Stimulated activated CD4-positive, alpha-beta T cell treated with anti-CD3 and anti-CD28 coated beads, Interleukin-15, amount 100 ng/mL, for 48 hours (primary cell): Measurements from ENCODE around the gene APH1B.

Experiments
- DNase-seq, 2 donors: peaks; one replicate each; pipeline ENCODE4 v3.0.0-alpha.2; 2020; ENCODE audit warnings: low read depth in 2 of 2

The APH1B gene

GRCh38 chr15:63252292-63252691, 25.1 kb upstream of the APH1B start:
- DNase-seq = no peak

DNA sequence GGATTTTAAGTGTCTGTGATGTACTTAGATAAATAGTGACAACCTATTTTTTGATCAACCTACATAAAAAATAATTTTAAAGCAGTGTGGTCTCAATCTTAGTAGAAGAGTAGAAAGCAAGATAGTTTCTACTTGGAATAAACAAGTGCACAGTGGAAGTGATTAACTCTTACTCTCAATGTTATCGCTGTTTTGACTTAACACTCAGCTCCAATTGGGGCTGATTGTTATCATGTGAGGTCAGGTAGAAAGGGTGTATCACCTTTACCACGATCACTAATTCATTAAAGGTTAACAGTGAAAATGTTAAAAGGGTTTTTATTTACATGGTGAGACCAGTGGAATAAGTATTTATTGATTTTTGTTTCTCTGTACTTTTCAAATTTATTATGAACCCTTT, 22.4 kb upstream of the APH1B start:
- DNase-seq = no peak

DNA sequence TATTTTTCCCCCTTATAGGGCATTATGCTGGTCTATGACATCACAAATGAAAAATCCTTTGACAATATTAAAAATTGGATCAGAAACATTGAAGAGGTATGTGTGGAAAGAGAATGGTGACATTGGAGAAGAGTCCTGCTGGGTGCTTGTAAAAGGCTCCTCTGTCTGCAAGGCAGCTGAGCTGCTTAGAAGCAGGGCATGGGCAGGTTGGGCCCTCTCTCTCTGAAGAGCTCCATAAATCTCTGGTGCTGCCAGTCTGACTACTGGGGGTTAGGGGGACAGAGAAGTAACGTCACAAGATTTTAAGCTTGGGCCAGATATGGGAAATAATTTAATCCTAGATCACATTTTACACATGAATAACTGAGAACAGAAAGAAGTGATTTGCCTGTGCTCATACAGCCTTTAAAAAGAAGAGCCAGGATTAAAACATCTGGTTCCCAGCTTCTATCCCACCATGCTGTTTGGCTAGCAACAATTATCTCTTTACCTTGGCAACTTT, 21.9 kb upstream of the APH1B start:
- DNase-seq = no peak

DNA sequence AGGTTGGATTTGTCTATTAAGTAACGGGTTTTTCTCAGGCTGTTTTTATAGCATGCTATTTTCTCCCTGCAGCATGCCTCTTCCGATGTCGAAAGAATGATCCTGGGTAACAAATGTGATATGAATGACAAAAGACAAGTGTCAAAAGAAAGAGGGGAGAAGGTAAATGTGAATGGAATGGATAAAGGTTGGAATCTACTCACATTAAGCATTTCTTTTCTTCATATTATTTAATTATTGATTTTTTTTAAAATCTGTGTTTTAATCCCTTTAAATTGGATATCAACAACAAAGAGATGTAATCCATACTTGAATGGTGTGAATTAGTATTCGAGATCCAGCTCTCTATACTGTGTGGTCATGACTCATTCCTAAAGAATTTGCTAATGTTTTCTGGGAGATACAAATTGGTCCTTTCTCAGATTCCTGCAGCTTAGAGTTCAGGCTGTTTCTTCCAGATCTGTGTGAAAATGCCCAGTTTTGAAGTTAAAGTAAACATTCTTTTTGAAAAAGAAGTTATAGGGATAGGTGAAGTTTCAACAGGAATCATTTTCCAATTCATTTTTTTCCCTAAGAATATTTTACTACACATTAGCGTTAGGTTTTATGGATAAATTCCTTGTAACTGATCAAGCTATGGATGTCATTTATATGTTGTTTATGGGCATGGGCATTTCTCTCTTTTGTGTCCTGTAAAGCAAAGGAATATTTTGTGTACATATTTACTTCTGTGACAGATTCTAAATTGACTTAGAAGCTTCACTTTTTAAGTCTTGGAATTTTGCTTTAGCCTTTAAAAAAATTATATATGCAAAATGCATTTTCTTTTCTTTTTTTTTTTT, 20.8 kb upstream of the APH1B start:
- DNase-seq = no peak

- DNase-seq = no peak
These were observed 18.7 kb upstream of the APH1B start for GRCh38 chr15:63258658-63259057.

- no peak for DNase-seq
These were observed 16.6 kb upstream of the APH1B start for GRCh38 chr15:63260791-63261190.

DNA sequence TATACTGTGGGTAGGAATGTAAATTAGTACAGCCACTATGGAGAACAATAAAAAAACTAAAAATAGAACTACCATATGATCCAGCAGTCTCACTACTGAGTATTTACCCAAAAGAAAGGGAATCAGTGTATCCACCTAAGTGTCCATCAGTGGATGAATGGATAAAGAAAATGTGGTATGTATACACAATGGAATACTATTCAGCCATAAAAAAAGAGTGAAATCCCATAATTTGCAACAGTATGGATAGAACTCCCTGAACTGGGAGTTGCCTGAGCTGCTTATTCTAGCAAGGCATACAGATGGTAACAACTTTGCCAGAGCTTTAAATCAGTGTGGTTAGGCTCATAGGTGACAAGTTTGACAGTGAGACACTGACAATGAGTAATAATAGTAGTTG, 16.1 kb upstream of the APH1B start:
- no peak for DNase-seq

GRCh38 chr15:63263519-63263918, 13.9 kb upstream of the APH1B start:
- no peak for DNase-seq

DNA sequence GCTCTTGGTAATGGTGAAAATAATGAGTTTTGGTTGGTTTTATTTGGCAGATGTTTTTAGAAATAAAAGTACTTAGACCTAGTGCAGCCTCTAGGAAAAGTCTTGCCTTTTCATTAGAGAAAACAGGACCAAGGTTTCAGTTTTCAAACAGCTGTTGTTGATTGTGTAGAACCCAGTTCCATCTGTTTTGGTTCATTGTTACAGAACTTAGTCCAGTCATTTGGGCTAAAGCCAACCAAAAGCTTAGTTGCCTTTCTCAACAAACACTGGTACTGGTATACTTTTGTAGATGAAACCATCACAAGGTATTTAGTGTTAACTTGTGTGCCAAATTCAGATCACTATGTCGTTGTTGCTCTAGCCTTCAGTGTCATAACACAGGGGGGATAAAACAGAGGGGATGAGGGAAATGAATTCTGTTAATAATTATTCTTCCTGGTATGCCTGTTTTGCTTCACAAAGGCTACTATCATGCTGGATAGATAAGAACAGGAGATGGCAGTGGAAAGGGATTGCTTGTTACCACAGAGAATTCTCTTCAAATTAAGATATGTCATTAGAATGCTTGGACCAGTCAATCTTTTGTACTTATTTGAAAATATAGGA, 12.6 kb upstream of the APH1B start:
- no peak for DNase-seq

GRCh38 chr15:63274427-63274826, 3.0 kb upstream of the APH1B start:
- DNase-seq = no peak

DNA sequence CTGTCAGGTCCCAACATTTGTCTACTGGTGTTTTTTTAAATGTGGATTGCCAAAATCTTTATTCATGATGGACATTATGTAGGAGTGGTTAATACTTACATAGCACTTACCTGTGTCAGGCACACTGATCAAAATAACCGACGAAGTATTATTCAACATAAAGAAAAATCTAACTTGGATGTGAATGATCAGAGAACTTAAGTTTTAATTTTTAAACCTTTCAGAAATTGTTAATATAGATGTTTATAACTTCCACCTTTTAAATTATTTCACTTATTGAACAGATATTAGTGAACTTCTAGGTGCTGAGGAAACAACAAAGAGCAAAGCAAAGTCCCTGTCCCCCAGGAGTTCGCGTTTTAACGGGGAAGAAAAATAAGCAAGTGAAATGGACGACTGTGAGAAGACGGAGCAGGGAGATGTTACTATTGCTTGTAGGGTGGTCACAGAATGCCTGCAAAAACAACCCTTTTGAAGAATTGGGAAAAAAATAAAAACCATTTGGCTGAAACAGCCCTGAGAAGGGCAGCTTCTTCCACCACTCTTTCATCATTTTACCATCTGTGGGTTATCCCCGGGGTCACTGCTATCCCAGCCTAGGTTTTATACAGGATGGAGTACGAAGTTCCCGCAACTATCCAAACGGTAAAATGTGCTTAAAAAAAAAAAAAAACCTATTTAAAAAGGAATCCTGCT, 915 bp upstream of the APH1B start:
- no peak for DNase-seq

- no peak for DNase-seq
These were observed 570 bp downstream of the APH1B start for GRCh38 chr15:63277893-63278456.

DNA sequence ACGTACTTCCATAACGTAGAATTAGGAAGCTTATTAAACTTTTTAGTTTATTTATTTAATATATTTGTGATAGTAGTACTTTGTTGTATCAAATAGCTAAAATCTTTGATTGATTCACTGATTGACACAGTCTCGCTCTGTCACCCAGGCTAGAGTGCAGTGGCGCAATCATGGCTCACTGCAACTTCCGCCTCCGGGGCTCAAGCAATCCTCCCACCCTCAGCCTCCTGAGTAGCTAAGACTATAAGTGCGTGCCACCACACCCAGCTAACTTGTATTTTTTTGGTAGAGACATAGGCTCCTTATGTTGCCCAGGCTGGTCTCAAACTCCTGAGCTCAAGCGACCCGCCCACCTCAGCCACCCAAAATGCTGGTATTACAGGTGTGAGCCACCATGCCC, 5.7 kb downstream of the APH1B start:
- DNase-seq = no peak

- DNase-seq = no peak
These were observed 6.9 kb downstream of the APH1B start for GRCh38 chr15:63284335-63284734.

GRCh38 chr15:63287109-63287508, 9.7 kb downstream of the APH1B start:
- no peak for DNase-seq

GRCh38 chr15:63288342-63288741, 10.9 kb downstream of the APH1B start:
- DNase-seq = no peak

DNA sequence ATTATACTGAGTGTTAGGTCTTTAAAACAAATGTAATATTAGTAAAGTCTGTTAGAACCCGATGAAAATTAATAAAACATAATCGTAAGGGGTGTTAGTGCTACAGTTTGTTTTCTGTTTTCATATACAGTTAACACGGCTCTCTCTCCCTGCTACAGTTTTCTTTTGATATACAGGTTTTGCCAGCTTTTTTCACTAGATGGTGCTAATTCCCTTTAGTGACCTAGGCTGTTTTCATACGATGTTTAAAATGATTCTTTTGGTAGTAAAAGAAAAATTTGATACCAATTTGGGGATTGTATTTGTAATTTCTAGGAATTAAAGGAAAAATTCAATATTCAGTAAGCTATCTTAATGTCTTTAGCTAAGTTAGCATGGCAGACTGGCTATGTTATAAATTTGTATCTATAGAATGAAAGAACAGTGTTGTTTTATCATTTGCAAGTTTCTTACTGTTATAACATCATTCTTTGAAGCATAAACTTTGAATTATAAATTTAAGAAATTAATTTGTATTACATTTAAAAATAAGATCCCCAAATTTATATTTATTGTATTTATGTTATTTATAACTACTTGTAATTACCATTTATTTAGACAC, 11.5 kb downstream of the APH1B start:
- no peak for DNase-seq

DNA sequence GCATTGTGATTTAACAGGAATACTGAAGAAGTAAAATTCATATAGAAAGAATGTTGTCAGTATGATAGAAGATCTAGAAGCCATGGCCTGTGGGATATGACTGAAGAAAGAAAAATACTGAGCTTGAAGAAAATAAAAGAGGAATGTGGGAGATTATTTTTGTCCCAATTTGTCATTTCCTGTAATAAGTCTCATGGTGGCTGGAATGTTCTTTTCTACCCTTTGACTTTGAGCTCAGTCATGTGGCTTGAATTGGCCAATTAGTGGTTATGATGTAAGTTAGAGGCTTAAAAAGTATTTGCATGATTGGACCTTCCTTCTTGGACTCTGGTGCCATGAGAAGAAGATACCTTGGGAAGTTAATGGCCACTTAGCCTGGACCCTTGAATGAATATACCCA, 14.1 kb downstream of the APH1B start:
- DNase-seq = no peak

- DNase-seq = no peak
These were observed 14.8 kb downstream of the APH1B start for GRCh38 chr15:63292241-63292640.

- DNase-seq = no peak
These were observed 15.4 kb downstream of the APH1B start for GRCh38 chr15:63292771-63293170.

DNA sequence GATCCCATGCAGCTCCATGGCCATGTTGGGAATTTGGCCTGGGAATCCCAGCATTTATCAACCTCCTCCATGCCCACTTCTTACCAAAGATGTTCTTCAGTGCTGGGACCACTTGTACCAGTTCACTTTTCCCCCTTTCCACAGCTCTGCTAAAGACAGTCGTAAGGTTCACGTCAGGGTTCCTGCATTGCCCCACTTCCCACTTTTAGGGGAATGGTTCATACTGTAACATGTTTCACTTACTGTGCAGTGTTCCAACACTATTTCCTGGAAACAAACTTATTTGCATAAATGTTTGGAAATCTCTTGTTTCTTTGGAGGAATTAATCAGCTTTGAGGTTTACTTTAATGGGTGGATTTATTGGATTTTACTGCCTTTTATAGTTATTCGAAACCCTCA, 17.0 kb downstream of the APH1B start:
- no peak for DNase-seq

- no peak for DNase-seq
These were observed 17.9 kb downstream of the APH1B start for GRCh38 chr15:63295341-63295740.
